Heart left ventricle (tissue), 16 donors: ENCODE measurements around the gene PARD3. TPM values are rescaled to one million over a fixed set of nuclear protein-coding genes. Genes with fewer than 3 reads are reported as not detected.

Experiments used
- ATAC-seq, 4 donors: fragments of 200-7000 bp; cut with Tn5 transposase; one replicate each; pipeline ENCODE4 v1.9.1; 2020 to 2022; ENCODE audit warnings: moderate library complexity in 4 of 4, mild to moderate bottlenecking in 3 of 4, moderate number of reproducible peaks in 1 of 4
- DNase-seq, 5 donors: peaks; one replicate each; pipeline ENCODE4 v3.0.0-alpha.2; 2020
- H3K27ac ChIP-seq, 12 donors: fragments of 200-600 bp; sonication (generic) in 4 of 12; one replicate each; pipeline versions ENCODE4 v1.5.0 to v1.8.0; 2016 to 2022; ENCODE audit warnings: mild to moderate bottlenecking in 2 of 12
- H3K27me3 ChIP-seq, 9 donors: fragments of 200-600 bp; sonication (generic) in 2 of 9; one replicate each; pipeline versions ENCODE4 v1.5.1 to v1.8.0; 2016 to 2022; ENCODE audit warnings: mild to moderate bottlenecking in 3 of 9
- H3K36me3 ChIP-seq, 9 donors: fragments of 200-600 bp; sonication (generic) in 2 of 9; one replicate each; pipeline versions ENCODE4 v1.5.0 to v1.8.0; 2018 to 2022; ENCODE audit warnings: mild to moderate bottlenecking in 2 of 9
- H3K4me1 ChIP-seq, 12 donors: fragments of 200-600 bp; sonication (generic) in 4 of 12; one replicate each; pipeline versions ENCODE4 v1.5.0 to v1.8.0; 2016 to 2022; ENCODE audit warnings: mild to moderate bottlenecking in 3 of 12
- H3K4me3 ChIP-seq, 12 donors: fragments of 200-600 bp; sonication (generic) in 4 of 12; one replicate each; pipeline versions ENCODE4 v1.5.0 to v1.8.0; 2017 to 2022; ENCODE audit warnings: mild to moderate bottlenecking in 9 of 12, moderate library complexity in 4 of 12
- H3K9me3 ChIP-seq, 12 donors: fragments of 200-600 bp; sonication (generic) in 4 of 12; one replicate each; pipeline versions ENCODE4 v1.5.0 to v1.8.0; 2016 to 2022; ENCODE audit warnings: mild to moderate bottlenecking in 1 of 12
- CTCF ChIP-seq, 12 donors: fragments of 200-600 bp; sonication (generic) in 4 of 12; IDR thresholded peaks; one replicate each; pipeline versions ENCODE4 v1.5.0 to v1.8.0; 2018 to 2022; ENCODE audit warnings: antibody characterized with exemption in 12 of 12, mild to moderate bottlenecking in 5 of 12
- POLR2A ChIP-seq, 2 donors: fragments of 450-650 bp; IDR thresholded peaks; one replicate each; pipeline ENCODE4 v1.6.1; 2017; ENCODE audit warnings: antibody characterized with exemption in 2 of 2, mild to moderate bottlenecking in 2 of 2, moderate library complexity in 2 of 2
- WGBS, 4 donors: extraction: QIAGEN DNeasy Blood & Tissue Kit in 2 of 4; methylation state at CpG; one replicate each; pipeline versions ENCODE4 v1.1.5 to v1.1.7; 2013 to 2018; 5-methylcytosine and 5-hydroxymethylcytosine counted together
- intact Hi-C, 10 donors: fragments of 100-400 bp; cut with DNase I; formaldehyde crosslinking; loops; one replicate each; pipeline versions ENCODE4 v1.11.1 to v1.14.2; 2022
- polyA plus RNA-seq, 2 donors: library from polyadenylated mRNA; stranded (reverse); fragments of 200-250 nt; gene quantifications; one replicate each; pipeline ENCODE4 v1.2.3, GENCODE V29; 2013
- total RNA-seq, 9 donors: library from RNA; depleted of rRNA in 2 of 9; stranded (reverse); fragments of >200 nt in 2 of 9; fragmentation: NEBNext Ultra II Directional in 3 of 9; extraction: Animal tissue kit (Norgen Biotek cat#: 25700) in 3 of 9; gene quantifications; one replicate each; pipeline versions ENCODE4 v1.1.0 to v1.2.4, GENCODE V29; 2016 to 2023
- donor health status: ischemic (EF 13 %, LVEDD 7.1; RV severe dilation, severe dysfunction).
- donor health status: healthy with polysubstance abuse.
- donor health status: DM: no; HTN: yes; CAD: no.
- donor health status: DM: no; HTN: no; CAD: no.
- donor health status: ischemic (EF 25% LVEDD 6.9; RV normal size, moderate dysfunction).
- donor health status: ischemic (EF 25% LVEDD 5.7; RV mildly dilated, moderate dysfunction).
- donor health status: healthy.
- donor health status: DM: yes; HTN: yes; CAD: no.
- donor health status: ischemic (EF 35%, LVEDD 5.7; RV mildly dilated, moderate dysfunction).
- donor health status: nonischemic (EF 11% LVEDD 7.7; RV severe dilation, severe dysfunction).
- donor health status: DM: yes; HTN: yes; CAD: no.
- donor health status: PGD.
- donor health status: ischemic (EF 29% LVEDD 5.4; RV normal size, mild dysfunction).
- donor health status: nonischemic (EF 23%, LVEDD 6.1; RV moderate dilation, normal function).

Gene PARD3
- total and polyA plus RNA-seq, 11 donors, result 24.8 to 69.7 (median 33.1) TPM

- Histone ChIP-seq H3K27me3 (no peaks in the 10 kb centered on the region), H3K36me3 (no peaks in the 10 kb centered on the region), H3K27ac (no peak overlapping the region), H3K4me3 (no peak overlapping the region), H3K4me1 (peaks cover 0 to 12% (median 0%) of the 10 kb centered on the region in 12 donors), H3K9me3 (no peaks in the 10 kb centered on the region)
- DNase-seq (no peak), ATAC-seq (no peak)
- TF ChIP-seq CTCF (IDR thresholded peaks at IDR 0.05) (no peak), POLR2A (IDR thresholded peaks at IDR 0.05) (no peak)
- WGBS, 4 donors, result 0 to 94% (median 62%) methylated on average over 1 of the region's 1 CpG
- intact Hi-C loops, result no loop called here
Measured at GRCh38 chr10:34152434-34152833, 662.7 kb downstream of the PARD3 start.

GRCh38 chr10:34151931-34152330 is 663.2 kb downstream of the PARD3 start:
- Histone ChIP-seq H3K27me3 (no peaks in the 10 kb centered on the region), H3K9me3 (no peaks in the 10 kb centered on the region), H3K4me1 (peaks cover 0 to 10% (median 0%) of the 10 kb centered on the region in 12 donors), H3K36me3 (no peaks in the 10 kb centered on the region), H3K4me3 (no peak overlapping the region), H3K27ac (no peak overlapping the region)
- TF ChIP-seq CTCF (IDR thresholded peaks at IDR 0.05) (no peak), POLR2A (IDR thresholded peaks at IDR 0.05) (no peak)
- WGBS, 4 donors, result 46 to 64% (median 59%) methylated on average over 1 of the region's 1 CpG
- DNase-seq (no peak), ATAC-seq (no peak)
- intact Hi-C loops, result no loop called here

- DNase-seq, result no peak
- intact Hi-C loops, result no loop called here
- 93 to 98% (median 96%) methylated on average over 3 of the region's 3 CpGs for WGBS, 4 donors
- no peaks in the 10 kb centered on the region for H3K27me3 ChIP-seq
- TF ChIP-seq POLR2A (IDR thresholded peaks at IDR 0.05), result no peak
- no peak for TF ChIP-seq CTCF (IDR thresholded peaks at IDR 0.05)
- H3K27ac ChIP-seq, result no peak overlapping the region
- ATAC-seq, result no peak
- H3K9me3 ChIP-seq, result no peaks in the 10 kb centered on the region
- H3K4me1 ChIP-seq, result peaks cover 0 to 9% (median 0%) of the 10 kb centered on the region in 12 donors
- H3K36me3 ChIP-seq, result no peaks in the 10 kb centered on the region
- no peak overlapping the region for H3K4me3 ChIP-seq
Measured at GRCh38 chr10:34151481-34151880, 663.6 kb downstream of the PARD3 start.

- DNase-seq, result no peak
- TF ChIP-seq POLR2A (IDR thresholded peaks at IDR 0.05) (no peak), CTCF (IDR thresholded peaks at IDR 0.05) (no peak)
- H3K27ac ChIP-seq, result no peak overlapping the region
- WGBS, 4 donors, result 92 to 96% (median 94%) methylated on average over 3 of the region's 3 CpGs
- H3K9me3 ChIP-seq, result no peaks in the 10 kb centered on the region
- H3K27me3 ChIP-seq, result no peaks in the 10 kb centered on the region
- intact Hi-C loops, result no loop called here
- peaks cover 0 to 9% (median 0%) of the 10 kb centered on the region in 12 donors for H3K4me1 ChIP-seq
- no peak for ATAC-seq
- H3K36me3 ChIP-seq, result no peaks in the 10 kb centered on the region
- no peak overlapping the region for H3K4me3 ChIP-seq
Measured at GRCh38 chr10:34150103-34150502, 665.0 kb downstream of the PARD3 start.
